PC-3 (cell line): ENCODE data around the gene LRRC75A. TPM values are rescaled to one million over a fixed set of nuclear protein-coding genes. Genes with fewer than 3 reads are reported as not detected.

Experiments used
- ATAC-seq: fragments of 200-7000 bp; cut with Tn5 transposase; 2 replicates; pipeline ENCODE4 v1.9.1; 2020; ENCODE audit warnings: mild to moderate bottlenecking, moderate library complexity
- BruUV-seq: library from RNA; stranded (reverse); fragments of 400-500 nt; replicated peaks from 2 replicates; lab custom pipeline; 2021; lab: Mats Ljungman, UMichigan
- CTCF ChIA-PET: fragments of 300-600 bp; sonication (Branson Sonifier 250); formaldehyde crosslinking; loops from one replicate; lab custom pipeline; 2022; ENCODE audit warnings: antibody characterized with exemption; lab: Charles Lee
- POLR2A ChIA-PET: fragments of 300-600 bp; sonication (Branson Sonifier 250); formaldehyde crosslinking; loops from one replicate; lab custom pipeline; 2022; ENCODE audit warnings: antibody characterized with exemption; ENCODE audit not compliant: unreplicated experiment; lab: Charles Lee
- DNase-seq: peaks from one replicate; pipeline ENCODE4 v3.0.0-alpha.2; 2015
- H2AFZ ChIP-seq: fragments of 300-600 bp; sonication (generic); 2 replicates; pipeline ENCODE4 v1.6.0; 2016; ENCODE audit warnings: antibody characterized with exemption, low read length
- H3F3A ChIP-seq: fragments of 300-600 bp; sonication (generic); one replicate; pipeline ENCODE4 v1.6.0; 2017; ENCODE audit warnings: antibody characterized with exemption, low read length, control low read depth, mild to moderate bottlenecking; ENCODE audit not compliant: unreplicated experiment
- H3K27ac ChIP-seq: fragments of 300-600 bp; sonication (generic); 2 replicates; pipeline ENCODE4 v1.5.1; 2016; ENCODE audit warnings: mild to moderate bottlenecking, low read length
- H3K27me3 ChIP-seq: fragments of 300-600 bp; sonication (generic); 2 replicates; pipeline ENCODE4 v1.6.1; 2016; ENCODE audit warnings: low read length, mixed read lengths
- H3K36me3 ChIP-seq: fragments of 300-600 bp; sonication (generic); 2 replicates; pipeline ENCODE4 v1.6.1; 2016; ENCODE audit warnings: low read depth, mixed run types, low read length, mixed read lengths
- H3K4me1 ChIP-seq: fragments of 300-600 bp; sonication (generic); 2 replicates; pipeline ENCODE4 v1.5.1; 2016; ENCODE audit warnings: low read length; ENCODE audit not compliant: insufficient read depth
- H3K4me2 ChIP-seq: fragments of 300-600 bp; sonication (generic); 2 replicates; pipeline ENCODE4 v1.6.0; 2016; ENCODE audit warnings: low read length
- H3K4me3 ChIP-seq: fragments of 300-600 bp; sonication (generic); 2 replicates; pipeline ENCODE4 v1.5.1; 2016; ENCODE audit warnings: mild to moderate bottlenecking, low read length, mixed read lengths
- H3K79me2 ChIP-seq: fragments of 300-600 bp; sonication (generic); 2 replicates; pipeline ENCODE4 v1.6.1; 2017; ENCODE audit warnings: low read length, mixed read lengths
- H3K9ac ChIP-seq: fragments of 300-600 bp; sonication (generic); 2 replicates; pipeline ENCODE4 v1.6.0; 2016; ENCODE audit warnings: mild to moderate bottlenecking, low read length
- H3K9me2 ChIP-seq: fragments of 300-600 bp; sonication (generic); replicated peaks from 2 replicates; pipeline ENCODE4 v1.6.1; 2016; ENCODE audit warnings: mixed run types, low read length, mixed read lengths
- H3K9me3 ChIP-seq: fragments of 300-600 bp; sonication (generic); 2 replicates; pipeline ENCODE4 v1.6.1; 2016; ENCODE audit warnings: low read length, mixed read lengths
- H4K20me1 ChIP-seq: fragments of 300-600 bp; sonication (generic); 2 replicates; pipeline ENCODE4 v1.6.1; 2016; ENCODE audit warnings: low read length, mixed read lengths
- CTCF ChIP-seq: fragments of 300-600 bp; sonication (generic); conservative IDR thresholded peaks from 2 replicates; pipeline ENCODE4 v1.5.1; 2017; ENCODE audit warnings: antibody characterized with exemption, low read depth, mild to moderate bottlenecking, low read length
- EZH2 ChIP-seq: fragments of 300-600 bp; sonication (generic); IDR thresholded peaks from one replicate; pipeline ENCODE4 v1.6.1; 2017; ENCODE audit warnings: antibody characterized with exemption, mild to moderate bottlenecking, low read length; ENCODE audit not compliant: unreplicated experiment
- EZH2phosphoT487 ChIP-seq: fragments of 300-600 bp; sonication (generic); IDR thresholded peaks from 2 replicates; pipeline ENCODE4 v1.6.1; 2018; ENCODE audit warnings: mild to moderate bottlenecking, antibody characterized with exemption, low read length, borderline replicate concordance
- intact Hi-C: fragments of 100-400 bp; cut with micrococcal nuclease; formaldehyde crosslinking; loops from 2 replicates; pipeline ENCODE4 v1.9.0; 2023
- total RNA-seq: library from RNA; depleted of rRNA; stranded (reverse); fragments of >200 nt; gene quantifications from 2 replicates; pipeline ENCODE4 v1.2.3, GENCODE V29; 2014

The LRRC75A gene
- total RNA-seq, 1 experiment from 2014 or later, result 15.8 TPM

GRCh38 chr17:16446338-16446983 is 45.5 kb downstream of the LRRC75A start:
- Histone ChIP-seq H3K4me2 (no peak overlapping the region), H3K4me1 (peaks cover 11% of the 10 kb centered on the region; the same call in 1 of the 2 replicates), H2AFZ (no peak overlapping the region), H3K27me3 (no peaks in the 10 kb centered on the region), H3K9me3 (no peaks in the 10 kb centered on the region), H3K9me2 (no peaks in the 10 kb centered on the region), H3K4me3 (no peak overlapping the region), H3F3A (peaks cover 21% of the 10 kb centered on the region), H3K79me2 (peaks cover 18% of the 10 kb centered on the region), H3K9ac (no peak overlapping the region), H4K20me1 (peaks cover 40% of the 10 kb centered on the region), H3K27ac (no peak overlapping the region), H3K36me3 (peaks cover 56% of the 10 kb centered on the region)
- TF ChIP-seq CTCF (peak; percentile 39; the same call in 1 of the 2 replicates), EZH2 (no peak), EZH2phosphoT487 (no peak)
- intact Hi-C loops, result no loop called here
- ChIA-PET CTCF (no interaction called here), POLR2A (no interaction called here)
- peak; percentile 34 for DNase-seq
- no peak for ATAC-seq
- BruUV-seq, result no TSS peak

GRCh38 chr17:16444258-16444886 is 47.6 kb downstream of the LRRC75A start:
- Histone ChIP-seq H3K27me3 (no peaks in the 10 kb centered on the region), H3F3A (peaks cover 37% of the 10 kb centered on the region), H3K4me3 (no peak overlapping the region), H3K9me3 (no peaks in the 10 kb centered on the region), H3K79me2 (peaks cover 39% of the 10 kb centered on the region), H2AFZ (no peak overlapping the region), H3K4me2 (no peak overlapping the region), H3K9ac (no peak overlapping the region), H3K9me2 (no peaks in the 10 kb centered on the region), H3K4me1 (peaks cover 26% of the 10 kb centered on the region), H4K20me1 (peaks cover 61% of the 10 kb centered on the region), H3K27ac (no peak overlapping the region), H3K36me3 (peaks cover 77% of the 10 kb centered on the region)
- peak; percentile 16; the same call in 1 of the 2 replicates for ATAC-seq
- no TSS peak for BruUV-seq
- POLR2A ChIA-PET, result no interaction called here
- TF ChIP-seq EZH2, result no peak
- TF ChIP-seq EZH2phosphoT487, result no peak
- TF ChIP-seq CTCF, result no peak
- CTCF ChIA-PET, result no interaction called here
- intact Hi-C loops, result no loop called here
- peak; percentile 27 for DNase-seq
